Spleen (tissue), 11 donors: ENCODE results near the gene PLOD2. TPM values are rescaled to one million over a fixed set of nuclear protein-coding genes. Genes with fewer than 3 reads are reported as not detected.

ENCODE experiments used
- DNase-seq: peaks from one replicate; pipeline ENCODE4 v3.0.0-alpha.2; 2020
- H3K27ac ChIP-seq, 8 donors: fragments of 200-600 bp; sonication (generic) in 7 of 8; 1 replicate in 4 of 8; 2 replicates in 4 of 8; pipeline versions ENCODE4 v1.5.0 to v1.8.0; 2016 to 2021; ENCODE audit warnings: inconsistent platforms in 4 of 8, mild to moderate bottlenecking in 4 of 8, moderate library complexity in 1 of 8
- H3K27me3 ChIP-seq, 7 donors: fragments of 200-600 bp; sonication (generic) in 6 of 7; replicated peaks in 1 of 7; 1 replicate in 4 of 7; 2 replicates in 3 of 7; pipeline versions ENCODE4 v1.5.0 to v1.8.0; 2016 to 2021; ENCODE audit warnings: inconsistent platforms in 3 of 7, mild to moderate bottlenecking in 1 of 7
- H3K36me3 ChIP-seq, 6 donors: fragments of 200-600 bp; sonication (generic) in 5 of 6; 1 replicate in 4 of 6; 2 replicates in 2 of 6; pipeline versions ENCODE4 v1.5.0 to v1.8.0; 2016 to 2021; ENCODE audit warnings: inconsistent platforms in 2 of 6
- H3K4me1 ChIP-seq, 6 donors: fragments of 200-600 bp; sonication (generic) in 5 of 6; 1 replicate in 3 of 6; 2 replicates in 3 of 6; pipeline versions ENCODE4 v1.5.0 to v1.8.0; 2016 to 2021; ENCODE audit warnings: inconsistent platforms in 3 of 6
- H3K4me3 ChIP-seq, 8 donors: fragments of 200-600 bp; sonication (generic) in 7 of 8; 1 replicate in 4 of 8; 2 replicates in 4 of 8; pipeline versions ENCODE4 v1.5.0 to v1.8.0; 2016 to 2021; ENCODE audit warnings: inconsistent platforms in 4 of 8, mild to moderate bottlenecking in 4 of 8, moderate library complexity in 2 of 8
- H3K9me3 ChIP-seq, 8 donors: fragments of 200-600 bp; sonication (generic) in 7 of 8; 1 replicate in 4 of 8; 2 replicates in 4 of 8; pipeline versions ENCODE4 v1.5.0 to v1.8.0; 2016 to 2021; ENCODE audit warnings: inconsistent platforms in 4 of 8
- POLR2A ChIP-seq, 3 donors: fragments of 450-650 bp; IDR thresholded peaks; one replicate each; pipeline ENCODE4 v1.5.1; 2017; ENCODE audit warnings: antibody characterized with exemption in 3 of 3, mild to moderate bottlenecking in 1 of 3
- POLR2AphosphoS5 ChIP-seq, 3 donors: sonication (generic); formaldehyde crosslinking; IDR thresholded peaks; one replicate each; pipeline ENCODE4 v1.5.1; 2017; ENCODE audit warnings: antibody characterized with exemption in 3 of 3
- WGBS, 5 donors: extraction: QIAGEN DNeasy Blood & Tissue Kit in 3 of 5; methylation state at CpG; one replicate each; pipeline versions ENCODE4 v1.1.5 to v1.1.7; 2013 to 2018; 5-methylcytosine and 5-hydroxymethylcytosine counted together
- intact Hi-C: fragments of 100-400 bp; cut with DNase I; formaldehyde crosslinking; loops from one replicate; pipeline ENCODE4 v1.15.0; 2023; ENCODE audit warnings: low total_unique reads
- polyA plus RNA-seq, 3 donors: library from polyadenylated mRNA; stranded (reverse); fragments of 200-250 nt; gene quantifications; one replicate each; pipeline ENCODE4 v1.2.1, GENCODE V29; 2013
- total RNA-seq, 7 donors: library from RNA; depleted of rRNA in 3 of 7; stranded (reverse); fragments of >200 nt in 3 of 7; fragmentation: NEBNext Ultra II Directional in 4 of 7; extraction: Animal tissue kit (Norgen Biotek cat#: 25700) in 4 of 7; gene quantifications; one replicate each; pipeline versions ENCODE4 v1.1.0 to v1.2.1, GENCODE V29; 2016 to 2021
- TF ChIP-seq, protein P1 (sequence below), 11 experiments: fragments of 200-600 bp in 7 of 11; fragments of 450-650 bp in 4 of 11; sonication (generic) in 4 of 11; IDR thresholded peaks in 8 of 11; conservative IDR thresholded peaks in 3 of 11; 1 replicate in 7 of 11; 2 replicates in 4 of 11; pipeline versions ENCODE4 v1.4.0 to v1.8.0; 2016 to 2021; ENCODE audit warnings: antibody characterized with exemption in 11 of 11, inconsistent platforms in 4 of 11, mild to moderate bottlenecking in 1 of 11
- donor health status: healthy with polysubstance abuse.
- donor health status: DM: no; HTN: no; CAD: no; lungs with moderate emphysema.
- donor health status: DM: no; HTN: no; CAD: no.
- donor health status: Bipolar disorder and iron deficiency.
- donor health status: healthy.
- donor health status: DM: no; HTN: no; CAD: no.
- donor health status: DM: yes; HTN: yes; CAD: no.

PLOD2 gene
- total and polyA plus RNA-seq, 10 donors, result 3.5 to 35.8 (median 11.2) TPM

DNA sequence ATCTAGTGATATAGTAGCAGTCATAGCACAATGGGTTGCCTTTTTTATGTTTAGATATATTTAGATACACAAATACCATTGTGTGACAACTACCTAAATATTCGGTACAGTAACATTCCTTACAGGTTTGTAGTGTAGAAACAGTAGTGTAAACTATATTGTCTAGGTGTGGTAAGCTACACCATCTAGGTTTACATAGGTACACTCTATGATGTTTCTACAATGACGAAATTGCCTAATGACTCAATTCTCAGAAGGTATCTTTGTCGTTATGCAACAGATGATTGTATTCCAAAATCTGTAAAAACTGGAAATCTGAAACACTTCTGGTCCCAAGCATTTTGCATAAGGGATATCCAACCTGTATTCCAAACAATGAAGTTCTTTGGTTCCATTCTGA lies 24.3 kb downstream of the PLOD2 start:
- no peaks in the 10 kb centered on the region for H3K36me3 ChIP-seq
- intact Hi-C loops, result no loop called here
- 77 to 95% (median 90%) methylated on average over 3 of the region's 3 CpGs for WGBS, 5 donors
- no peak overlapping the region for H3K27ac ChIP-seq
- H3K27me3 ChIP-seq, result no peaks in the 10 kb centered on the region
- TF ChIP-seq, protein P1, sequence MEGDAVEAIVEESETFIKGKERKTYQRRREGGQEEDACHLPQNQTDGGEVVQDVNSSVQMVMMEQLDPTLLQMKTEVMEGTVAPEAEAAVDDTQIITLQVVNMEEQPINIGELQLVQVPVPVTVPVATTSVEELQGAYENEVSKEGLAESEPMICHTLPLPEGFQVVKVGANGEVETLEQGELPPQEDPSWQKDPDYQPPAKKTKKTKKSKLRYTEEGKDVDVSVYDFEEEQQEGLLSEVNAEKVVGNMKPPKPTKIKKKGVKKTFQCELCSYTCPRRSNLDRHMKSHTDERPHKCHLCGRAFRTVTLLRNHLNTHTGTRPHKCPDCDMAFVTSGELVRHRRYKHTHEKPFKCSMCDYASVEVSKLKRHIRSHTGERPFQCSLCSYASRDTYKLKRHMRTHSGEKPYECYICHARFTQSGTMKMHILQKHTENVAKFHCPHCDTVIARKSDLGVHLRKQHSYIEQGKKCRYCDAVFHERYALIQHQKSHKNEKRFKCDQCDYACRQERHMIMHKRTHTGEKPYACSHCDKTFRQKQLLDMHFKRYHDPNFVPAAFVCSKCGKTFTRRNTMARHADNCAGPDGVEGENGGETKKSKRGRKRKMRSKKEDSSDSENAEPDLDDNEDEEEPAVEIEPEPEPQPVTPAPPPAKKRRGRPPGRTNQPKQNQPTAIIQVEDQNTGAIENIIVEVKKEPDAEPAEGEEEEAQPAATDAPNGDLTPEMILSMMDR (IDR thresholded peaks at IDR 0.05 in 8 of 11, conservative IDR thresholded peaks at IDR 0.05 in 3 of 11), result no peak
- TF ChIP-seq POLR2A (IDR thresholded peaks at IDR 0.05) (no peak), POLR2AphosphoS5 (IDR thresholded peaks at IDR 0.05) (no peak)
- H3K4me1 ChIP-seq, result no peaks in the 10 kb centered on the region
- no peaks in the 10 kb centered on the region for H3K9me3 ChIP-seq
- no peak overlapping the region for H3K4me3 ChIP-seq
- no peak for DNase-seq

GRCh38 chr3:146134348-146135117 lies 26.5 kb downstream of the PLOD2 start:
- no peaks in the 10 kb centered on the region for H3K27me3 ChIP-seq
- no peak for TF ChIP-seq POLR2AphosphoS5 (IDR thresholded peaks at IDR 0.05)
- no peak for TF ChIP-seq POLR2A (IDR thresholded peaks at IDR 0.05)
- TF ChIP-seq, protein P1 (IDR thresholded peaks at IDR 0.05 in 8 of 11, conservative IDR thresholded peaks at IDR 0.05 in 3 of 11), result no peak
- intact Hi-C loops, result no loop called here
- no peak overlapping the region for H3K27ac ChIP-seq
- no peak overlapping the region for H3K4me3 ChIP-seq
- H3K9me3 ChIP-seq, result no peaks in the 10 kb centered on the region
- no peaks in the 10 kb centered on the region for H3K4me1 ChIP-seq
- no peak for DNase-seq
- H3K36me3 ChIP-seq, result no peaks in the 10 kb centered on the region
- 66 to 85% (median 79%) methylated on average over 5 of the region's 5 CpGs for WGBS, 5 donors

DNA sequence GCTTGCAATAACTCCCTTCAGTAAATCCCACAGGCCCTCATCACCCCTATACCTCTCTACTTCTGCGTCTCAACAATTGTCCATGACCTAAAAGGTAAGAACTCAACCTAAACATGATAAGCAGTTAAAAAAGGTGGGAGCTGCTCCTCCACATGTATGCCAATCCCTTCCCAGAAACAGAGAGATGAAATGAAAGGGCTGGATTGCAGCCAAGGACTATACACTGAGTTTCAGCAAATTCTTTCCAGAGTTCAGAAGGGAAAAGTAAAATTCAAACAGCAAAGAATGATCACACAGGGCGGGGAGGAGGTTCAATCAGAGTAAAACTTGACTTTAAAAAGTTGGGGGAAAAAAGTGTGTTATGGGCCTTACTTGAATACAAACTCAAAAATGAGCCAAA lies 27.5 kb downstream of the PLOD2 start:
- TF ChIP-seq, protein P1 (IDR thresholded peaks at IDR 0.05 in 8 of 11, conservative IDR thresholded peaks at IDR 0.05 in 3 of 11), result no peak
- TF ChIP-seq POLR2AphosphoS5 (IDR thresholded peaks at IDR 0.05) (no peak), POLR2A (IDR thresholded peaks at IDR 0.05) (no peak)
- H3K4me1 ChIP-seq, result no peaks in the 10 kb centered on the region
- DNase-seq, result no peak
- H3K36me3 ChIP-seq, result no peaks in the 10 kb centered on the region
- no peak overlapping the region for H3K27ac ChIP-seq
- intact Hi-C loops, result no loop called here
- H3K4me3 ChIP-seq, result no peak overlapping the region
- 77 to 84% (median 81%) methylated on average over 2 of the region's 2 CpGs for WGBS, 5 donors
- H3K27me3 ChIP-seq, result no peaks in the 10 kb centered on the region
- H3K9me3 ChIP-seq, result no peaks in the 10 kb centered on the region

GRCh38 chr3:146131616-146132410 lies 29.2 kb downstream of the PLOD2 start:
- no peak overlapping the region for H3K27ac ChIP-seq
- H3K4me3 ChIP-seq, result no peak overlapping the region

More at GRCh38 chr3:146131616-146132410, 29.2 kb downstream of the PLOD2 start:
- WGBS, 5 donors, result 80 to 96% (median 87%) methylated on average over 5 of the region's 5 CpGs
- TF ChIP-seq, protein P1 (IDR thresholded peaks at IDR 0.05 in 8 of 11, conservative IDR thresholded peaks at IDR 0.05 in 3 of 11), result no peak
- no peak for TF ChIP-seq POLR2A (IDR thresholded peaks at IDR 0.05)
- no peak for TF ChIP-seq POLR2AphosphoS5 (IDR thresholded peaks at IDR 0.05)
- Histone ChIP-seq H3K4me1 (no peaks in the 10 kb centered on the region), H3K9me3 (no peaks in the 10 kb centered on the region), H3K36me3 (no peaks in the 10 kb centered on the region), H3K27me3 (no peaks in the 10 kb centered on the region)
- no peak for DNase-seq
- intact Hi-C loops, result no loop called here
